Fibroblast of pulmonary artery (primary cell): ENCODE measurements around the gene CIAO3.
"Not testable (repeated sequence)": the region's sequence is repeated elsewhere in the genome, so short reads cannot be mapped to it uniquely, and the experiment has no call there.

Experiments used
- DNase-seq: peaks from one replicate; pipeline ENCODE4 v3.0.0-alpha.2; 2010; ENCODE audit warnings: low read depth
- H3K4me3 ChIP-seq: replicated peaks from 2 replicates; pipeline ENCODE4 v1.5.1; 2011; ENCODE audit warnings: low read depth, mild to moderate bottlenecking, control low read depth, low read length, moderate library complexity
- TF ChIP-seq, protein P1 (sequence below): IDR thresholded peaks from 2 replicates; pipeline ENCODE4 v1.5.1; 2011; ENCODE audit warnings: mild to moderate bottlenecking, control low read depth, low read length, inconsistent platforms; ENCODE audit errors: missing control alignments

CIAO3 gene

DNA sequence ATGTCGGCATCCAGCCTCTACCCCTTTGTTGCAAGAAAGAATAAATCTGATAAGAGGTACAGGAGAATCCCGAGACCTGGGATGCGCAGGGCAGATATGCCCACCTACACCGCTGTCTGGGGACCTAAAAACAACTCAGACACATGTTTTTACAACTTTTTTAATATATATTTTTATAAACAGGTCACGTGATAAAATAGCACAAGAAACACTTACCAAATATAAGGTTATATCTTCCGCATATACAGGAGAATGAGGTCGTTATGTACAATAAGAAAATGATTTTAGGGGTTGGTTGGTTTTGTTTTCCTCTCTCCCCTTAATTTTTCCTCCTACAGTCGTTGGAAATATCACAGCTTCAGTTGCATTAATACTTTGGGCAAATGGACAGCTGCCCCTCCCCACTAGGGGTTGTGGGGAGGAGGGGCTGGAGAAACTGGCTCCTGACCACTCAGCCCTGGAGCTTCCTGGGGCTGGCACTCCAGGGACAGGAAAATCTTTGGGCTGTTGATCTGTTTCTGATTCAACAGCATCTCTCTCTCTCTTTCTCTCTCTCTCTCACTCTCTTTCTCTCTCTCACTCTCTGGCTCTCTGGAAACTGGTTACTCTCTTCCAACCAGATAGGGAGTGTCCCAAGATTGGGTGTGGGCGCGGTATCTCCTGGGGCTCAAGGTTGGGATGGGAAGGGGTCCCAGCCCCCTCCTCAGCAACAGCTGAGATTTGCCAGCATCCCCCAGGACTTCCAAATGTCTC, 48.3 kb downstream of the CIAO3 start:
- TF ChIP-seq, protein P1, sequence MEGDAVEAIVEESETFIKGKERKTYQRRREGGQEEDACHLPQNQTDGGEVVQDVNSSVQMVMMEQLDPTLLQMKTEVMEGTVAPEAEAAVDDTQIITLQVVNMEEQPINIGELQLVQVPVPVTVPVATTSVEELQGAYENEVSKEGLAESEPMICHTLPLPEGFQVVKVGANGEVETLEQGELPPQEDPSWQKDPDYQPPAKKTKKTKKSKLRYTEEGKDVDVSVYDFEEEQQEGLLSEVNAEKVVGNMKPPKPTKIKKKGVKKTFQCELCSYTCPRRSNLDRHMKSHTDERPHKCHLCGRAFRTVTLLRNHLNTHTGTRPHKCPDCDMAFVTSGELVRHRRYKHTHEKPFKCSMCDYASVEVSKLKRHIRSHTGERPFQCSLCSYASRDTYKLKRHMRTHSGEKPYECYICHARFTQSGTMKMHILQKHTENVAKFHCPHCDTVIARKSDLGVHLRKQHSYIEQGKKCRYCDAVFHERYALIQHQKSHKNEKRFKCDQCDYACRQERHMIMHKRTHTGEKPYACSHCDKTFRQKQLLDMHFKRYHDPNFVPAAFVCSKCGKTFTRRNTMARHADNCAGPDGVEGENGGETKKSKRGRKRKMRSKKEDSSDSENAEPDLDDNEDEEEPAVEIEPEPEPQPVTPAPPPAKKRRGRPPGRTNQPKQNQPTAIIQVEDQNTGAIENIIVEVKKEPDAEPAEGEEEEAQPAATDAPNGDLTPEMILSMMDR: no peak
- H3K4me3 ChIP-seq: no peak overlapping the region
- no peak for DNase-seq

DNA sequence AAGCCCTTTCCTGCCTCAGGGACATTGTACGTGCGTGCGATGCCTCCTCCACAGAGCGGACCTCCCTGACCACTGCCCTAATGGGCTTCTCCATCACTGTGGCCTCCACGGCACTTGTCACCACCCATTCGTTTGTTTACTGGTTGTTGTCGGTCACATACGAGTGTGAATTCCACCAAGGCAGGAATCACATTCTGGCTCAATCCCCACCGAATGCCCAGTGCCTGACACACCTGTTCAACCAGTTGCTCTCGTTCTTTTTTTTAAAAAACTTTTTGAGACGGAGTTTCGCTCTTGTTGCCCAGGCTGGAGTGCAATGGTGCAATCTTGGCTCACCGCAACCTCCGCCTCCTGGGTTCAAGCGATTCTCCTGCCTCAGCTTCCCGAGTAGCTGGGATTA, 49.6 kb downstream of the CIAO3 start:
- DNase-seq, H3K4me3 ChIP-seq: not testable (repeated sequence)

DNA sequence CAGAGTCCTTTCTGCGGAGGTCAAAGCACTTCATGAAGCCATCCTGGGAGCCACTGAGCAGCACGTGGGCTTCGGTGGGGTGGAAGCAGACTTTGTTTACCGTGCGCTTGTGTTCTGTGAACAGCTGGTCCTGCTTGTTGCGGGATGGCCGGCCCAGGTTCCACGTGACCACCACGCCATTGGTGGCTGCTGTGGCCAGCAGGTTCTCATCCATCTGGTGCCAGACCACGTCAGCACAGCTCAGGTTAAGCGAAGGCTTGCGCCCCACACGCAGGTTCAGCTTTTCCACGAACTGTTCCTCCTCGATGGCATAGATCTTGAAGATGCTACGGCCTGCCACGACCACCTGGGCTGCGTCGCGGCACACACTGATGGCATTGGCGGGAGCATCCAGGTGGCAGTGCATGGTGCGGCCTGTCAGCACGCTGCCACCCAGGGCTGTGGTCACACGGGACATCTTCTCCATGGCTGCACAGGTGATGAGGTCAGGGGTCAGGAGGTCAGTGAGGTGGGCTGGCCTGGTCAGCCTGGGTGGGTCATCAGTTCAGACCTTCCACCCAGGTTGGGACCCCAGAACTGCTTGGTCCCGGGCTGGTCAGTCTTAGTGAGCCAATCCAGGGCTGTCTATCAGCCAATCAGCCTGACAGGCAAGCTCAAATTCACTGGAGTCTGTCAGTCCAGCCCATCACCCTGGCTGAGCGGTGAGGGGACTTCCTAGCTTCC, 51.5 kb downstream of the CIAO3 start:
- TF ChIP-seq, protein P1: no peak
- H3K4me3 ChIP-seq: peak overlapping the region; percentile 87
- DNase-seq: no peak

DNA sequence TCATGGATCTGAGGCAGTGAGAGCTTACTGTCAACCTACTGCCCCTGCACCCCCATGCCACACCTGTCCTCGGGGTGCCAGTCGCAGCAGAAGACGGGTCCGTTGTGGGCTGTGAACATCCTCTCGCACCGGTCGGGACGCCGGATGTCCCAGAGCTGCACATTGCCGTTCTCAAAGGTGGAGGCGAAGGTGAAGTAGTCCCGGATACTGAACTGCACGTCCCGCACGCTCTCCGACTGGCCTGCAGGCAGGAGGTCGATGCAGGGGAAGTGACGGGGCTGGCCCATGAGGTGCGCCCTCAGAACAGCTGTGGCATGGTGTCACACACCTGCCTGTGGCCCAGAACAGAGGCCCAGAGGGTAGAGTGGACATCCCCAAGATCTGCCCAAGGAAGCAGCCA, 53.3 kb downstream of the CIAO3 start:
- DNase-seq: no peak
- H3K4me3 ChIP-seq: no peak overlapping the region
- TF ChIP-seq, protein P1: no peak

DNA sequence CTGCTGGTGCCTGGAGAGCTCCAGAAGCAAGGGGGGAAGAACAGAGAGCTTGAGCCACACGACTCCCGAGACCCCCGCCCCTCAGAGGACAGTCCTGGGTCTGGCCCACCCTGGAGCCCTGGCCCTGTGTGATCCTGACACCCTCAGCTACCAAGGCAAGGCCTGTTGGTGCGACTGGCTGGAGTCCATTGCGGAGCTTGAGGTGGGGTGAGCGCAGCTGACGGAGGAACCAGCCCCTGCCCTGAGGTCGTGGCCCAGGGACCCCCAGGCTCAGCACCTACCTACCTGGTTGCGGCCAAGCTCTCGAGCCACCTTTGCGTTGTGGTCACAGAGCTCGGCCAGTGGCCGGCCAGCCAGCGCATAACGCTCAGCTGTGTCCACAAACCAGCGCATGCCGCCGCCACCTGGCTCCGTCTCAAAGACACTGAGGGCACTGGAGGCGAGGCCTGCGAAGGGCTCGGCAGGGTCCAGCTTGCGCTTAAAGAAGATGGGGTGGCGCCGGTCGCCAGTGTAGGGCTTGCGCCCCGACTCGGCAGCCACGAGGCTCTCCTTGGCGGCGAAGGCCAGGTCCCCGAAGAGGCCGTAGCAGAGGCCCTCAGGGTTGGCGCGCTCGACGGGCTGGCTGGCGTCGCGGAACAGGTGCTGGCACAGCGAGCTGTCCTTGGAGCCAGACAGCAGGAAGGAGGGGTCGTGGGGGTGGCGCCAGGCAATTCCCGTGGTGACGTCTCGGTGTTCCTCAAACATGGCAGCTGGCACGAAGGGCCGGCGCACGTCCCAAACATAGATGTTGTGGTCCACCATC, 54.1 kb downstream of the CIAO3 start:
- no peak for DNase-seq
- H3K4me3 ChIP-seq: no peak overlapping the region
- TF ChIP-seq, protein P1: no peak

DNA sequence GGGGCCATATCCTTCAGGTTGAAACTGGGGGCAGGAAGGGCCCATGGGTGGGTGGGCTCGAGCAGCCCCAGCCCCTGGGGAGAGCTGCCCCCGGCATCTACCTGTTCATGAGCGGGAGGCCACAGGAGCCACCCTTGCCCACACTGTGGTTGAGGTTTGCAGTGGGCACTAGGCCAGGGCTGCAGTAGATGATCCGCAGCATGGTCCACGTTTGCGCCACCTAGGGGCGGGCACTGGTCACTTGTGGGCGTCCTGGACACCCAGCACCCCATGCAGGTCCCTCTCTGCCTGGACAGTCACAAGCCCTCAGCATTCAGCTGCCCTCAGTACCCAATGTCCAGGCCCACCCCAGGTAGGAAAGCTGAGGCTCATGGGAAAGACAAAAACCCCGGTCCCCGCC, 54.8 kb downstream of the CIAO3 start:
- no peak overlapping the region for H3K4me3 ChIP-seq
- peak; percentile 34 for DNase-seq
- TF ChIP-seq, protein P1: peak; percentile 34
